HFF-Myc (cell line): ENCODE measurements around the gene SERPINB2.

Experiments used
- DNase-seq: peaks from one replicate; pipeline ENCODE4 v3.0.0-alpha.2; 2011; ENCODE audit warnings: low read depth; ENCODE audit errors: extremely low read depth
- H3K4me3 ChIP-seq: replicated peaks from 2 replicates; pipeline ENCODE4 v1.5.1; 2011; ENCODE audit warnings: low read depth, mild to moderate bottlenecking, control low read depth, low read length
- CTCF ChIP-seq: IDR thresholded peaks from 2 replicates; pipeline ENCODE4 v1.5.1; 2012; ENCODE audit warnings: mild to moderate bottlenecking, low read depth, low read length, control low read depth; ENCODE audit errors: missing control alignments

The SERPINB2 gene

GRCh38 chr18:63858456-63858855 is 29.0 kb upstream of the SERPINB2 start:
- no peak for TF ChIP-seq CTCF
- DNase-seq, result no peak
- H3K4me3 ChIP-seq, result no peak overlapping the region

- no peak overlapping the region for H3K4me3 ChIP-seq
- no peak for DNase-seq
- TF ChIP-seq CTCF, result no peak
These were observed 27.6 kb upstream of the SERPINB2 start for GRCh38 chr18:63859781-63860475.

GRCh38 chr18:63860531-63860930 is 27.0 kb upstream of the SERPINB2 start:
- DNase-seq, result no peak
- no peak for TF ChIP-seq CTCF
- H3K4me3 ChIP-seq, result no peak overlapping the region

GRCh38 chr18:63867368-63868125 is 20.0 kb upstream of the SERPINB2 start:
- no peak for DNase-seq
- H3K4me3 ChIP-seq, result no peak overlapping the region
- TF ChIP-seq CTCF, result no peak

DNA sequence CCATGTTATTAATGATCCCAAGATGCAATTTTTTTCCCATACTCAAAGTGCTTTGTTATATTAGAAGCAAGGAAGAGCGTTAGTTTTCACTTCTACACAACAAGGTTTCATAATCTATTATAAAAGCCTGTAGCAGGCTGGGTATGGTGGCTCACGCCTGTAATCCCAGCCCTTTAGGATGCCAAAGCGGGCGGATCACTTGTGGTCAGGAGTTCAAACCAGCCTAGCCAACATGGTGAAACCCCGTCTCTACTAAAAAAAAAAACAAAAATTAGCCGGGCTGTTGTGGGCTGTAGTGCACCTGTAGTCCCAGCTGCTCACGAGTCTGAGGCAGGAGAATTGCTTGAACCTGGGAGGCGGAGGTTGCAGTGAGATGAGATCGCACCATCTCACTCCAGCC is 19.0 kb upstream of the SERPINB2 start:
- TF ChIP-seq CTCF, result no peak
- no peak overlapping the region for H3K4me3 ChIP-seq
- DNase-seq, result no peak

DNA sequence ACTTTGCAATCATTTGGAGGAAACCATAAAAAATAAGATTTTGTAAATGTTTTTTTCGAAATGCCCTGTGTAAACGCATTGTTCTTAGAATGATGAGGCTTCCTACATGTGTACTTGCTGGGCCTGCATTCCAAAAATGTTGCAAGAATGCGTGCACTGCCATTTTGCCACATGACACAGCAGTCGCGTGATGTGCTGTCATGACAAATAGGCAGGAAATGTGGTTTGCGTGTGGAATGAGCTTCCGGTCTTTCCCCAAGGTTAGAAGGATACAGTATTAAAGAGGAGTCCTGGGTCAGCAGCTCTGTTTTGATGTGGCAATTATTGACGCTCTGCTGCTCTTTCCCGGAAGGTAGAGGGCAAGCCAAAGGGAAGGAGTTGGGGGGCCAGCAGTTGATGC is 18.1 kb upstream of the SERPINB2 start:
- no peak for TF ChIP-seq CTCF
- DNase-seq, result peak; percentile 72
- no peak overlapping the region for H3K4me3 ChIP-seq
